ENCODE data around the gene STRADB.

GRCh38 chr2:201520201-201520600 lies 68.7 kb downstream of the STRADB start:
- TF ChIP-seq POLR2A (IDR thresholded peaks at IDR 0.05) (no peak), CTCF (IDR thresholded peaks at IDR 0.05) (no peak)
